Dedifferentiated amniotic fluid mesenchymal stem cell (primary cell): ENCODE data around the gene BAAT.
"Not testable (repeated sequence)": the region's sequence is repeated elsewhere in the genome, so short reads cannot be mapped to it uniquely, and the experiment has no call there.

Source experiments
- DNase-seq: peaks from one replicate; pipeline ENCODE4 v3.0.0-alpha.2; 2016; ENCODE audit errors: extremely low spot score

BAAT gene

DNA sequence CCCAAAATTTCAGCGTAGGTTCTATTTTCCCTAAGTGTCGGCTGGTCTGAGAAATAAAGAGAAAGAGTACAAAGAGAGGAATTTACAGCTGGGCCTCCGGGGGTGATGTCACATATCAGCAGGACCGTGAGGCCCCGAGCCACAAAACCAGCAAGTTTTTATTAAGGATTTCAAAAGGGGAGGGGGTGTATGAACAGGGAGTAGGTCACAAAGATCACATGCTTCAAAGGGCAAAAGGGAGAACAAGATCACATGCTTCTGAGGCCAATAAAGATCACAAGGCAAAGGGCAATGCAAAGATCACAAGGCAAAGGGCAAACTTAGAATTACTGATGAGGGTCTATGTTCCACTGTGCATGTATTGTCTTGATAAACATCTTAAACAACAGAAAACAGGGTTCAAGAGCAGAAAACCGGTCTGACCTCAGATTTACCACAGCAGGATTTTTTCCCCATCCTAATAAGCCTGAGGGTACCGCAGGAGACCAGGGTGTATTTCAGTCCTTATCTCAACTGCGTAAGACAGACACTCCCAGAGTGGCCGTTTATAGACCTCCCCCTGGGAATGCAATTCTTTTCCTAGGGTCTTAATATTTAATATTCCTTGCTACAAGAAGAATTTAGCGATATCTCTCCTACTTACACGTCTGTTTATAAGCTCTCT is at the start of gene BAAT:
Gene BAAT (minus strand): TSS at position 134 of the 664 bp plus-strand sequence. CDS start 13,602 bp downstream, outside the sequence.
- not testable (repeated sequence) for DNase-seq

DNA sequence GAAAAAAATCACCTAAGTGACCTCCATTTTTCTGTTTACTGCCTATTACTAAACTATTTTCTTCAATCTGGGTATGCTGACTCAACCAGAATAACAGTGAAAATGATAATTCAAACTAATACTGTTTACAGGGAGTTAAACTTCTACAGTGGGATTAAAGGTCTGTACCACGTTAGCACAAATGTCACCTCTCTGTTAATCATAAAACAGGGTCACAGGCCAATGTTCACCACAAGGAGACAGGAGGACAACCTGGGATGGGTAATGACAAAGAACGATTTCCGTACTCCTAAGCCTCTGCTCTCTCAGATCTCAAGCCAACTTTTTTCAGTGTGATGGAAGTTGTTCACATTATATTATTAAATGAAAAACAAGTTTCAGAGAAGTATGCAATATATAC is 48.4 kb upstream of the BAAT start:
- DNase-seq, result no peak

DNA sequence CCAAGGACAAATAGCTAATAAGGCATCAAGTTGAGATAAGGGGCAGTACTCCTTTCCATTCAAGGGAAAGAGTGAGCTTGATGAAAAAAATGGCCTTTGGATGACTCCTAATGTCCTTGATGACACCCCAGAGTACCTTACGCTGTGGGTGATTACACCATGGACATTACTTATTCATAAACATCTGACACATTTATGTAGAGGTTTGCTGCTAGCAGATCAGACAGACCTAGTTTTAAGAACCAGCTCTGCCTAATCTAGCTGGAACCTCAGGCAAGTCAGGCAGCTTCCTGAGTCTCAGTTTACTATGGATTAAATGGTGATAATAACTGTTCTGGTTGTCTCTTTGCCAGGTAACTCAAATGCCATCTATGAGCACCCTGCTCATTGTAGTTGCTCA is 47.9 kb upstream of the BAAT start:
- DNase-seq, result no peak

DNA sequence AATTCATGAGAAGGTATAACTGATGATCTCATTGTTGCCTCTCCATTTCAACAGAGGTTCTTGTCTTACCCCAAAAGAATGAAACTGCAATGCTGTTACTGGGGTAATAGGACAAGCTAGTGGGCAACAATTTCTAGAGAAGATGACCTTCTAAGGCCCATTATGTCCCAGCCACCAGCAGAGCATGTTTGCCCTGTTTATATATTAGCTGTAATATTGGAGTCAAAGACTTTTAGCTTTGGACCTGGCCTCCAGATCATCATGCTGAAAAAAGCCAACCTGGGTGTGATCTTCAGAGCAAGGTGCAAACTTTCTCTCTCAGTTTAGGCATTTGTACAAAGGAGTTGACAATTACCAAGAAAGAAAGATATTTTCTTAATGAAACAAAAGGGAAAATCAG is 47.4 kb upstream of the BAAT start:
- no peak for DNase-seq

DNA sequence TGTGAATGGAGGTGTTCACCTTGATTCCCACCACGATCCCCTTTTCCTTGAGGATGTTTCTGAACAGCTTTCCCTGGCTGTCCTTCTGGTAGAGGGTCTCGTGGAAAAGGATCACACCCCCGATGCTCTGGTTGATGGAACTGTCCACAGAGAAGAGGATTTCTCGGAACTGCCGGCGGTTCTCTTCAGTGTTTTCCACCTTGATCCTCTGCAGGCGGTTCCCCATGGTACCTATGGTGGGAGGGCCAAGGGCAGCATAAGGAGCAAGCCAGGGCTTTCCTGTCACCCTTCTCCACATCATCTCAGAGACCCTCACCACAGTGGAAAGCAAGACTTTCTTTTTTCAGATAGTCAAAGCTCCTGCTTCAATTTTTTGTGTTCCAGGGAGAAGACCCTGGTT is 44.9 kb upstream of the BAAT start:
- DNase-seq, result no peak

DNA sequence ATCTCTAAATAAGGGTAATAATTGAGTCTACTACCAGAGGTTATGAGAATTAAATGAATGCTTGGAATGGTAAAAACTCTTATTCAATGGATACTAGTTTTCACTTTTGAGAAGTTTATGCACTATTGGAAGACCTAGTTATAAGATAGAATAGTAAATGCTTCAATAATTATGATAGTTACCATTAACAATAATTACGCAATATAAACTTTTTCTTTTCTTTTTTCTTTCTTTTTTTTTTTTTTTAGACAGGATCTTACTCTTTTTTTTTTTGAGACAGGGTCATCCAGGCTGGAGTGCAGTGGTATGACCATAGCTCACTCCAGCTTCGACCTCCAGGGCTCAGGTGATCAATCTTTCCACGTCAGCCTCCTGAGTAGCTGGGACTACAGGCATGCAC is 44.1 kb upstream of the BAAT start:
- DNase-seq, result no peak

DNA sequence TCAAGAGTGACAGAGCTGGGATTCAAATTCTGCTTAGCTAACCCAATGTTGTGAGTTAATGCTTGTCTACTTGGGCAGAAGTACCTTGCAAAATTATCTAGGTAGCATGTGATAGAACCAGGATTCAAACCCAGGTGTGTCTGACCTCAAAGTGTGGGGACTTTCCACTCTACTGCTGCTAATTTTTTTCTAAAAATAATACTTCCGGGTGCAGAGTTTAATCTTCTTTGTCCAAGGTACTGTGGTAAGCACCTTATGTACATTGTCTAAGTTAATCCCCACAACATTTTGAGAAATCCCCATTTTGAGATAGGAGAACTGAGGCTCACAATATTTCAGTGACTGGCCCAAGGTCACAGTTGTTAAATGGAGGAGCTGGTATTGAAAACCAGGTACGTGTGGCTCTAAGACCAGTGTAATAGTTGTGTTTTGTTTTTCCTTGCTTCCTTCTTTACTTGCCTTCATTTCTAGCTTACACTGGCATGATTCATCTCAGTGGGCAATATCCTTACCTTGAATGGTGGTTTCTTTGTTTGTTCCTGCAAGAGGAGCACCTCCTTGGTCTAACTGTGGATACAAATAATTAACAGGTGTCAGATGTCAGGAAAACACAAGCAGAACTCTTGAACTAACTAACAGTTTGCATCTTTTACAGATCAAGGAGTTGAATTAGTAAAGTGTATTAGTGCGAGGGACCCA is 43.3 kb upstream of the BAAT start:
- DNase-seq, result no peak

DNA sequence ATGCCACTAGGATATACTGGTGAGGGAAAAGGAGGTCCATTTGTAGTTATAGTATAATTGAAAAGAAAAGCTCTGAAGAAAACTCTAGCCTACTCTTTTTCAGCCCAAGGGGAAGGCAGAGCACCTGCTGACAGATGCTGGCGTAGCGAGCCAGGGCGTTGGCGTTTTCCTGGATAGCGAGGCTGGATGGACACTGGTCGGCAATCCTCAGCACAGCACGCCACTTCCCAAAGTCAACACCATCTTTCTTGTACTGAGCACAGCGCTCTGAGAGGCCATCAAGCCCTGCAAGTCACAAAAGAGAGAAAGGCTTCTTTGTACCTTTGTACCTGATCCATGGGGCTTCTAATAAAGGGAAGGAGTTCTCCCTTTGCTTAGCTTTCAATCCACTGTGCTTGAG is 42.6 kb upstream of the BAAT start:
- DNase-seq, result no peak

DNA sequence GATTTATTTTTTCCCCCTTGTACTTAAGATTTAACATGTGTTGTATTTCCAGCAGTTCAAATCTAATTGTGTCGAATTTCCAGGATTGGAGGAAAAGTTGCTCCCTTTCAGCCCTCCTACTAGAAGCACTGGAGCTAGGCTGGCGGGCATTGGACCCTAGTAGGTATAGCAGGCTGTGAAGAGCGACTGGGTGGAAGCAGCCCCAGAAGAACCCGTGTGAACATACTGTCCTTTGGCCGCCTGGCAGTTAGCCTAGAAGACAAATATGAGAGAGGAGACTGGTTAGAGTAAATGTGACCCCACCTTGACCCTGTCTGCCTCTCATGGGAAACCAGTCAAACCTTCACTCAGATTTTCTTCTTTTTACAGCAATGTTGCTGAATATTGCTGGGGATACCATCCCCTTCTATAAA is 36.9 kb upstream of the BAAT start:
- no peak for DNase-seq

DNA sequence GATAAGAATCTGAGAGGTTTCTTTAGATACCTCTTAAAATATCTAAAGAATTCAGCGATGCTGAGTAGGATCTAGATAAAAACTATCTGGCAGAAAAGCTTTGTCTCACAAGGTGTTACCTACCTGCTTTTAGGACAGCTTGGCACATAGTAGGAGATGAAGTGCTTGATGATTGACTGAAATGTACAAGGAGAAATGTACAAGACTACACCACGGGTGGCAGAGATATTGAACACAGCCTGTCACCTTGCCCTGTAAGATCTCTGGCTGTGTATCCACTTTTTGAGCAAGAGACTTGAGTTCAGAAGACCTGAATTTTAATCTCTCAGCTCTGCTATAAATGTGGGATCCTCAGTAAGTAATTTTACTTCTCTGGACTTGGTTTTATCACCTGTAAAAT is 35.1 kb upstream of the BAAT start:
- no peak for DNase-seq

DNA sequence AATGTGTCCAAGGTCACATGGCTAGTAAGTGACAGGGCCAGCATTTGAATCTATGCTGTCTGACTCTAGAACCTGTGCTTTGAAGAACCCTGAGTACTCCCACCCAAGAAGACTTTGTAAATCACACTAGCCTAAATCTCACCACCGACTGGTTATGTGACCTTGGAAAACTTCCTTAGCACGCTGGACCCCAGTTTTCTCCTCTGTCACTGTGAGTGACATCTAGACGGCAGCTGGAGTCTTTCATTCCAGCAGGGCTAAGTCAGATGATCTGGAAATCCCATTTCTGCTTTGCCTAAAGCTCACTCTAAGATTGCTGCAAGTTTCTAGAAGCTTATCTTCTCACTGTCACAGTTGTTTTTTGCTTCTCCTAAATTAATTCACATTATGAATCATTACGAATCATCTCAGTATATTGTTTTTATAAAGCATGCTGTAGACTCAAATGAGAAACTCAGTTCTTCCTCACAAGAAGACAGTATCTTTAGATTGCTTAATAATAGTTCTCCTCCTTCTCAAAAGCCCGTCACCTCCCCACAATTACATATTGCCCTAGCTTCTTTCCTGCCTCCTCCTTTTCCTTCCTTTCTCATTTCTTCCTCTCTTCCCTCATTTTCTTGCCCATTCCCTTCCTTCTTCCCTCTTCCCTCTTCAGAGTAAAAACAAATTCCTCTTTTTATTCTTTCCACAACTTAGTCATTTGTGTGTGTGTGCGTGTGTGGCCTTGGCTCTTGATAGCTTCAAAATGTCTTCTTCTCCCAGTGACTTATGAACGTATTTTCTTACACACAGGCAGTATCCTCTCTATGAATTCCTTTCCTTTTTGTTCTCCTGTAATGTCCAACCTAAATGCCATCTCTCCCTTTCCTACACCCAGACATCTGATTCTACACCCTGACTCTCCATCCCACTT is 34.0 kb upstream of the BAAT start:
- DNase-seq, result no peak

DNA sequence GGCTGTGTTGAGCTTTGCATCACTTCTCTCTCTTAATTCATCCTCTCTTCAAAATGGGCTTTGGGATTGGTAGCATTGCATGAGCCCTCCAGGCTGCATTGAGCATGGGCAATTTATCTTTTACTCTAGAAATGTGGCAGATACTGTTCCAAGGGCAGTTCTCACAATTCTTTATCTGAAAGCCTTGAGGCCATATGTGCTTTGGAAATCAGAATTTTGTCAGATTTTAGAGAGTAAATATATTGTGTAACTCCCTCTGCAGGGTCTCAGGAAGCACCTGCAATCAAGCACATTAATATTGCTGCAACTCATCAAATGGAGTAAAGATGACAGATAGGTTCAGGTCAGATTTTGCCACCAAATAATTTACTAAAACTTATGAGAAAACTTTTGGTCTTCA is 33.2 kb upstream of the BAAT start:
- no peak for DNase-seq

DNA sequence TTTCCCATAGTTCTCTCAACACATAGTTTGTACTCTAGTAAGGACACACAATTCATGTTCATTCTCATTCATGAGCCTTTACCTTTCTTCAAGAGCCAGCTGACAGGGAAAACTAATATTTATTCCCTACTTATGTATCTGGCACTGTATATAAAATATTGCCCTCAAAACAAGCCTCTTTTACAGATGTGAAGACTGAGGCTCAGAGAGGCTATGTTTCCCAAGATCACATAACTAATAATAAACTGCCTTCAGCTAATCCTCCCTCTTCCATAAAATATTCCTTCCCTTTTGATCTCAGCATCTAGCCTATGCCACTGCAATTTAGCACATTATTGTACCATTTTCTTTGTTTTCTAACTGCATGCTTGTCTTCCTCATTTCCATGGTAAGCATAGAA is 32.6 kb upstream of the BAAT start:
- no peak for DNase-seq

DNA sequence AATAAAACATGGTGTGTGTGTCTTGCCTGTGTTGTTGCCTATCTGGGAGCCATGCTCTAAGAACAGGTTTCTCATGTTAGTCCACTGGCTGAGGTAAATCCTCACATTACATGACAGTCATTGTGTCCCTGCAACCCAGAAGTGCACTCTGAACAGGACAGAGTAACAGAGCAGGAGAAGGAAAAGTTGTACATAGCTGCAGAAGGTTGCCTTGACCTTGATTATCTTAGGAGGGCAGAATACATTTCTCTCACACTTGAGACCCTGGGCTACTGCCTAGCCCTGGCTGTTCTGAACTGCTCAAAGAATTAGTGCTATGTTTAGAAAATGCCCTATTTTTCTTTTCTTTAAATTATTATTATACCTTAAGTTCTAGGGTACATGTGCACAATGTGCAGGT is 30.8 kb upstream of the BAAT start:
- DNase-seq, result no peak

DNA sequence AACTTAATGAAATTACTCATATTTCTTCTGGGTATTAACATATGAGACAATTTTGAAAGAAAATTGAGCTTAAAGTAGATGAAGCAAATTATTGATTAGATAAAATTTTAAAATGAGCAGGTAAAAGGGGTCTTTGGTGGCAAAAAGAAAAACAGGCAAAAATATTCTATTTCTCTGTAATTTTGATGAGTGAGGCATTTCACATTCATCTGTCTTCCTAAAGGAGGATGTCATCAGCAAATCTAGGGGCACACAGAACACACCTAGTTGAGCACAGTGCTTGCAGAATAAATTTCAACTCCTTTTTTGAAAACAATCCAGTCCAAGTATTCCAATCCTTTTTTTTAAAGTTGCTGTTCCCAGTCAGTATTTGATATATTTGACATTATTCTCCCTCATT is 30.0 kb upstream of the BAAT start:
- DNase-seq, result no peak

DNA sequence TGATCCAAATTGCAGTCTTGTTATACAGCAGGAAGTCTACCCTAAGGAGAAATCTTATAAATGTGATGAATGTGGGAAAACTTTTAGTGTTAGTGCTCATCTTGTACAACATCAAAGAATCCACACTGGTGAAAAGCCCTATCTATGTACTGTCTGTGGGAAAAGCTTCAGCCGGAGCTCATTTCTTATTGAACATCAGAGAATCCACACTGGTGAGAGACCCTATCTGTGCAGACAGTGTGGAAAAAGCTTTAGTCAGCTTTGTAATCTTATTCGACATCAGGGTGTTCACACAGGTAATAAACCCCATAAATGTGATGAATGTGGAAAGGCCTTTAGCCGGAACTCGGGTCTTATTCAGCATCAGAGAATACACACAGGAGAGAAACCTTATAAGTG is 24.3 kb upstream of the BAAT start:
- no peak for DNase-seq

DNA sequence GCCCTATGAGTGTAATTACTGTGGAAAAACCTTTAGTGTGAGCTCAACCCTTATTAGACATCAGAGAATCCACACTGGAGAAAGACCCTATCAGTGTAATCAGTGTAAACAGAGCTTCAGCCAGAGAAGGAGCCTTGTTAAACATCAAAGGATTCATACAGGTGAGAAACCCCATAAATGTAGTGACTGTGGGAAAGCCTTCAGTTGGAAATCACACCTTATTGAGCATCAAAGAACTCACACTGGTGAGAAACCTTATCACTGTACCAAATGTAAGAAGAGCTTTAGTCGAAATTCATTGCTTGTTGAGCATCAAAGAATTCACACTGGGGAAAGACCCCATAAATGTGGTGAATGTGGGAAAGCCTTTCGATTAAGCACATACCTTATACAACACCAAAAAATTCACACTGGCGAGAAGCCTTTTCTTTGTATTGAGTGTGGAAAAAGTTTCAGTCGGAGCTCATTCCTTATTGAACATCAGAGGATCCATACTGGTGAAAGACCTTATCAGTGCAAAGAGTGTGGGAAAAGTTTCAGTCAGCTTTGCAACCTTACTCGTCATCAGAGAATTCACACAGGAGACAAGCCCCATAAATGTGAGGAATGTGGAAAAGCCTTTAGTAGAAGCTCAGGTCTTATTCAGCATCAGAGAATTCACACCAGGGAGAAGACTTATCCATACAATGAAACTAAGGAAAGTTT is 23.7 kb upstream of the BAAT start:
- DNase-seq, result no peak

DNA sequence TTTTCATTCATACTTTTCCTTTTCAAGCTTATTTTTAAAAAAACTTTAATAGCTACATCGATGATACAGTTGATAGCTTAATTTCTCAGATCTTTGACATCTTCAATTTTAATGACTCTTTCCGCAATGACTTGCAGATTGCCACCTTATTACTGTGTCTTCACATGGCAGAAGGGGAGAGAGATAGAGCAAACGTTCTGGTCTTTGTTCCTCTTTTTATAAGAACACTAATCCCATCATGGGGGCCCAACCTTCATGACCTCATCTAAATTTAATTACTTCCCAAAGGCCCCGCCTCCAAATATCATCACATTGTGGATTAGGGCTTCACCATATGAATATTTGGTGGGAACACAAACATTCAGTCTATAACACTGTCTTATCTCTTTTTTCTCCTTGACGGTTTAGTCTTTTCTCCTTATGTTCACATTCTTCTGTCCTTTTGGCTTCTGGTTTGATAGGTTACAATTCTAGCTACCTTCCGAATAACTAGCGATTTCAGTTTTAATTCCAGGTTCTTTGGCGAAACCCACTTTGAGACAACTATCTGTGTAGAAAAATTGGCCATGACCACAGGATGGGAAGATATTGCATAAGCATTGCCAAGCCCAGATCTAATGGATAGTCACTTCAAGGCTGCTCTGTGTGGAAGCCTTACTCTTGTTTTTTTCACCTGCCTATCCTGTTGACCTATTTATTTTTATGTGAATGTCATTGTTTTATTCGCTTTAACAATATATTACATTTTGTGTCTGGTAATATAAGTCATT is 18.9 kb upstream of the BAAT start:
- no peak for DNase-seq

DNA sequence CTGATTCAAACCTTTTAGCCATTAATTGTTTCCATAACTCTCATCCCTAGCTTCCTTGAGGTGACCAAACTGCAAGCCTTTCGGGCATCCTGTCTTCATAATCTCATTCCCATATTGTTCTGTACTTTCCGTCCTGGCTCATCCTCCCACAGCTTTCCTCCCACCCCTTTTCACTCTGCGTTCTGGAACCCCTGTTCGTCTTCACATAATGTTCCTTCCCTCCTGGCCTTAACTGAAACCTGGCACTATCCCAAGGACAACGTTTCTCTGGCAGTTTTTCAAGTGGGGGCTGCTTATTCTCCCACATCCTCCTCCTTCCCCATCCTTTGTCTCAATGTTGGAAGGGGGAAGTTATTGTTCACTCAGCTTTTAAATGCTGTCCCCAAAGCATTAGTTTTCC is 15.3 kb upstream of the BAAT start:
- DNase-seq, result no peak

DNA sequence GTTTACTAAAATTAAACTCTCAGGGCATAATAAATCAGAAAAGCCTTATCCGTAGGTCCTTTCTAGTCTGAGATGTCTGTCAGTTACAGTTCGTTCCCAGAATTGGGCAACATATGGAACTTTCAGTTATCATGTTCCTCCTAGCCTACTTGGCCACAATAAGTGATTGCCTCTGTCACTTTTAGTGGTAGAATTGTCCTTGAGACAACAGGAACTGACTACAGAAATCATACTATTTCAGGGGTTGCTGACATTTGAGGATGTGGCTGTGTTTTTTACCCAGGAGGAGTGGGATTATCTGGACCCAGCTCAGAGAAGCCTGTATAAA is 14.8 kb upstream of the BAAT start:
- DNase-seq, result no peak

DNA sequence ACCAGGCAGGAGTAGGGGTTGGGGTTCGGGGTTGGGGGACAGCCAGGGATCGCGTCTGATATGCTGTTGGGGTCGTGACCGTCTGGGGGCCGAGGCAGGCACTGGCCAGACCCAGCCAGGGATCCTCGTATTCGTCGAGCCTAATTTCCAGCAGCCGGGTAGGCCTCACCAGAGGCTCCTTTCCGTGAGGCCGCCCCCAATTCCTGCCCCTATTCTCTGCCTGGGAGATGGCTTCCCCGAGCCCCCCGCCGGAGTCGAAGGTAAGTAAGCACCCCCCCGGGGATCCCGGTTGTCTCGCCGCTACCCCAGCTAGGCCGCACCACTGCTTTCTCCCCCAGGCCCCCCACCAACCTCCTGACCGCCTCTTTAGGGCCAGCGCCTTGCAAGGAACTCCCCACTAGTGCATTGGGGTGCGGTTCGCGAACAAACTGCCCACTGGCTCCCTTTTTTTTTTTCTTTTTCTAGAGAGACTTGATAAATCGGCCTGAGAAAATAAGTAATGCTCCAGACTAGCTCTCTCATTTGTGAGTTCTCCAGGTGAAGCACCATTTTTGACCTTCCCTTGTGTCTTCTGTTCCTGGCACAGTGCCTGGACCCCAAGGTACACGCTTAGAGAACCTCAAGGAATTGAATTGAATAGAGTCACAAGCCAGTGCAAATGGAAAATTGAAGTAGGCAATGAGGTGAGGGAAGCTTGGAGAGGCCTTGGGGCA is 14.3 kb upstream of the BAAT start:
- DNase-seq, result no peak
